ENCODE results near the gene ERG28. TPM values are rescaled to one million over a fixed set of nuclear protein-coding genes. Genes with fewer than 3 reads are reported as not detected.

The ERG28 gene
- total RNA-seq, 3 donors from 2014 or later (not counting 1 experiment from before 2014, with no cell fraction given): 10.5 to 11.1 (median 10.9) TPM

GRCh38 chr14:75650253-75651058 is 10.2 kb downstream of the ERG28 start:
- Mint-ChIP-seq H3K4me3 (no peak overlapping the region), H3K4me1 (no peaks in the 10 kb centered on the region), H3K36me3 (peaks cover 29% of the 10 kb centered on the region), H3K27ac (no peak overlapping the region), H3K27me3 (ENCODE audit: low read depth in 2 of 2) (no peaks in the 10 kb centered on the region), H3K9me3 (no peaks in the 10 kb centered on the region)
- Histone ChIP-seq H3K27ac (ENCODE audit: low read length) (no peak overlapping the region), H3K9me3 (ENCODE audit: control insufficient read depth, insufficient read depth, low read length) (no peaks in the 10 kb centered on the region), H3K4me3 (ENCODE audit: low read length) (no peak overlapping the region), H3K27me3 (ENCODE audit: control insufficient read depth, insufficient read depth, low read length) (no peaks in the 10 kb centered on the region), H3K4me1 (ENCODE audit: control insufficient read depth, insufficient read depth, low read length) (no peaks in the 10 kb centered on the region), H3K36me3 (ENCODE audit: control insufficient read depth, insufficient read depth, low read length) (peaks cover 51% of the 10 kb centered on the region)
- DNase-seq: no peak
- 95% methylated on average over 5 of the region's 5 CpGs for WGBS (ENCODE audit: insufficient coverage)
- intact Hi-C loops (cut with micrococcal nuclease): no loop called here
- ATAC-seq: no peak
- no peak for TF ChIP-seq CTCF (IDR thresholded peaks at IDR 0.05)

- ATAC-seq (no peak), DNase-seq (no peak)
- Histone ChIP-seq H3K27me3 (ENCODE audit: control insufficient read depth, insufficient read depth, low read length) (no peaks in the 10 kb centered on the region), H3K4me1 (ENCODE audit: control insufficient read depth, insufficient read depth, low read length) (no peaks in the 10 kb centered on the region), H3K9me3 (ENCODE audit: control insufficient read depth, insufficient read depth, low read length) (no peaks in the 10 kb centered on the region), H3K27ac (ENCODE audit: low read length) (no peak overlapping the region), H3K4me3 (ENCODE audit: low read length) (no peak overlapping the region), H3K36me3 (ENCODE audit: control insufficient read depth, insufficient read depth, low read length) (peaks cover 50% of the 10 kb centered on the region)
- TF ChIP-seq CTCF (IDR thresholded peaks at IDR 0.05): no peak
- Mint-ChIP-seq H3K36me3 (peaks cover 29% of the 10 kb centered on the region), H3K27ac (no peak overlapping the region), H3K27me3 (ENCODE audit: low read depth in 2 of 2) (no peaks in the 10 kb centered on the region), H3K4me3 (no peak overlapping the region), H3K9me3 (no peaks in the 10 kb centered on the region), H3K4me1 (no peaks in the 10 kb centered on the region)
- intact Hi-C loops (cut with micrococcal nuclease): no loop called here
- 100% methylated on average over 1 of the region's 1 CpG for WGBS (ENCODE audit: insufficient coverage)
Measured at GRCh38 chr14:75649773-75650172, 10.9 kb downstream of the ERG28 start.

GRCh38 chr14:75649337-75649736 is 11.3 kb downstream of the ERG28 start:
- Mint-ChIP-seq H3K4me1 (no peaks in the 10 kb centered on the region), H3K27me3 (ENCODE audit: low read depth in 2 of 2) (no peaks in the 10 kb centered on the region), H3K9me3 (no peaks in the 10 kb centered on the region), H3K36me3 (peaks cover 29% of the 10 kb centered on the region), H3K4me3 (no peak overlapping the region), H3K27ac (no peak overlapping the region)
- H3K27ac ChIP-seq (ENCODE audit: low read length): no peak overlapping the region
- intact Hi-C loops (cut with micrococcal nuclease): no loop called here
- H3K4me1 ChIP-seq (ENCODE audit: control insufficient read depth, insufficient read depth, low read length): no peaks in the 10 kb centered on the region
- WGBS (ENCODE audit: insufficient coverage): 95% methylated on average over 1 of the region's 1 CpG
- H3K4me3 ChIP-seq (ENCODE audit: low read length): no peak overlapping the region
- H3K36me3 ChIP-seq (ENCODE audit: control insufficient read depth, insufficient read depth, low read length): peaks cover 45% of the 10 kb centered on the region
- H3K27me3 ChIP-seq (ENCODE audit: control insufficient read depth, insufficient read depth, low read length): no peaks in the 10 kb centered on the region
- TF ChIP-seq CTCF (IDR thresholded peaks at IDR 0.05): no peak
- no peaks in the 10 kb centered on the region for H3K9me3 ChIP-seq (ENCODE audit: control insufficient read depth, insufficient read depth, low read length)
- DNase-seq: no peak
- ATAC-seq: no peak
